ENCODE data around the gene ONECUT3. TPM values are rescaled to one million over a fixed set of nuclear protein-coding genes. Genes with fewer than 3 reads are reported as not detected.
A peak's percentile ranks its signal among the peaks of the same experiment; 100 is the strongest.

ONECUT3 gene
- total RNA-seq, 1 donor from 2014 or later = 1.0 TPM

DNA sequence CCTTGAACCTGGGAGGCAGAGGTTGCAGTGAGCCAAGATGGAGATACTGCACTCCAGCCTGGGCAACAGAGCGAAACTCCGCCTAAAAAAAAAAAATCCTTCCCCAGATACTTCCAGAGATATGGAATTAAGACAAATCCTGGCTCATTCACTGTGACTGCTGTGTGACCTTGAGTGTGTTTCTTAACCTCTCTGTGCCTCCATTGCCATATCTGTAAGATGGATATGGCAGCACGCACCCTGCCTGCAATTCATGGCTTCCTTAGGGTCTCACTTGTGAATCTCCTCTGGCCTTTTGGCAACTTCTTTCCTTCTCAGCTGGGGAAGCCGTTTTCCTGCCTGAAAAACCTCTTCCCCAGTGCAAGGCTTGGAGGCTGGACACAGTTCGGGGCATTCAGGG lies 33.8 kb upstream of the ONECUT3 start:
- H3K4me3 Mint-ChIP-seq = no peak overlapping the region
- no peak for DNase-seq (ENCODE audit: low read depth, low spot score)
- H3K9me3 Mint-ChIP-seq = peaks cover 4% of the 10 kb centered on the region
- H3K36me3 Mint-ChIP-seq (ENCODE audit: low read depth) = peaks cover 3% of the 10 kb centered on the region
- TF ChIP-seq, protein P1, sequence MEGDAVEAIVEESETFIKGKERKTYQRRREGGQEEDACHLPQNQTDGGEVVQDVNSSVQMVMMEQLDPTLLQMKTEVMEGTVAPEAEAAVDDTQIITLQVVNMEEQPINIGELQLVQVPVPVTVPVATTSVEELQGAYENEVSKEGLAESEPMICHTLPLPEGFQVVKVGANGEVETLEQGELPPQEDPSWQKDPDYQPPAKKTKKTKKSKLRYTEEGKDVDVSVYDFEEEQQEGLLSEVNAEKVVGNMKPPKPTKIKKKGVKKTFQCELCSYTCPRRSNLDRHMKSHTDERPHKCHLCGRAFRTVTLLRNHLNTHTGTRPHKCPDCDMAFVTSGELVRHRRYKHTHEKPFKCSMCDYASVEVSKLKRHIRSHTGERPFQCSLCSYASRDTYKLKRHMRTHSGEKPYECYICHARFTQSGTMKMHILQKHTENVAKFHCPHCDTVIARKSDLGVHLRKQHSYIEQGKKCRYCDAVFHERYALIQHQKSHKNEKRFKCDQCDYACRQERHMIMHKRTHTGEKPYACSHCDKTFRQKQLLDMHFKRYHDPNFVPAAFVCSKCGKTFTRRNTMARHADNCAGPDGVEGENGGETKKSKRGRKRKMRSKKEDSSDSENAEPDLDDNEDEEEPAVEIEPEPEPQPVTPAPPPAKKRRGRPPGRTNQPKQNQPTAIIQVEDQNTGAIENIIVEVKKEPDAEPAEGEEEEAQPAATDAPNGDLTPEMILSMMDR (conservative IDR thresholded peaks at IDR 0.05) = no peak
- H3K27ac Mint-ChIP-seq (ENCODE audit: unreplicated experiment) = no peak overlapping the region
- H3K4me1 Mint-ChIP-seq = peaks cover 12% of the 10 kb centered on the region
- peaks cover 64% of the 10 kb centered on the region for H3K27me3 Mint-ChIP-seq (ENCODE audit: low read depth)

DNA sequence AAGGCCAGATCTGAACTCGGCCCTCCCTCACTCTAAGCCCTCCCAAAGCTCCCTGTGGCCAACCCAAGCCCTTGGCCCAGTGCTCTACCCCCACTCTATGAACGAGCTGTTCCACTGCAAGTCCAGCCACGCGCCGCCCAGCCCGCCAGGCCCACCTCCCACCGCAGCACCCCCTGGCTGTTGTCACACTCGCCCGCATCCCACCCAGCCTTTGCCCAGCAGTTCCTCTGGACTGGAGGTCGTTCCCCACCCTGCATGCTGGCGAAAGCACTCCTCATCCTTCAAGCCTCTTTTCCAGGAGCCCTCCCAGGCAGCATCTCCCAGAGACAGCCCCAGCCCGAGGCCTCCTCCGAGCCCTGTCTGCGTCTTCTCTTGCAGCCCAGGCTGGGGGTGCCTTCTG lies 33.1 kb upstream of the ONECUT3 start:
- Mint-ChIP-seq H3K4me3 (peak overlapping the region; percentile 23), H3K36me3 (ENCODE audit: low read depth) (peaks cover 3% of the 10 kb centered on the region), H3K27me3 (ENCODE audit: low read depth) (peaks cover 62% of the 10 kb centered on the region), H3K9me3 (peaks cover 4% of the 10 kb centered on the region), H3K27ac (ENCODE audit: unreplicated experiment) (no peak overlapping the region), H3K4me1 (peaks cover 12% of the 10 kb centered on the region)
- no peak for DNase-seq (ENCODE audit: low read depth, low spot score)
- TF ChIP-seq, protein P1 (conservative IDR thresholded peaks at IDR 0.05) = no peak

DNA sequence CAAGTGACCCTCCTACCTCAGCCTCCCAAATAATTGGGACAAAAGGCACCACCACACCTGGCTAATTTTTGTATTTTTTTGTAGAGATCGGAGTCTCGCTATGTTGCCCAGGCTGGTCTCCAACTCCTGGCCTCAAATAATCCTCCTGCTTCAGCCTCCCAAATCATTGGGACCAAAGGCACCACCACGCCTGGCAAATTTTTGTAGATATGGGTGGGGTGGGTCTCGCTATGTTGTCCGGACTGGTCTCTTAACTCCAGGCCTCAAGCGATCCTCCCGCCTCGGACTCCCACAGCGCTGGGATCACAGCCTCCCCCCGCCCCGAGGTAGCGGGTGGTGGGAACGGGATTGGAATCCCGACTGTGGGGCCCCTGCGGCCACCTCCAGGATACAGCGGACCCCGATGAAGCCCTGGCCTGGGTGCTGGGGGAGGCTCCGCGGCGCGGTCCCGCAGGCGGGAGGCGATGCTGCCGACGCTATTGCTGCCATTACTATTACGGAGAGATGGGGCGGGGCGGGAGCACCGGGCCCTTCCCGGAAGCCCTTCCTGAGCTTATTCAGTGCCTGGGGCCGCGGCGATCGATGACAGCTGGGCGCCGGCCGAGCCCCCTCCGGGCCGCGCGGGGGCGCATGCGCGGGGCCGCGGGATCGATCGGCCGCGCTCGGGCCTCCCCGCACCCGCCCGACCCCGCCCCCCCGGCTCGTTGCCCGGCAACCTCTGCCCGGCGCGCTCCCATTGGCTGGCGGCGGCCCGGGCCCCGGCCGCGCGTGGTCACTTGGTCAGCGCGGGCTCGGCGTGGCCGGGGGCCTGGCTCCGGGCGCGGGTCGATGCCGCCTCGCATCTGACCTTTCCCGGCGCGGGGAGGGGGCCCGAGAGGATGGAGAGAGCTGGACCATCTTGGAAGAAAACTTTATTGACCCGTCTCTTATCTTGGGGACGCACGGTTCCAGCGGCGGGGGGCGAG lies 27.9 kb upstream of the ONECUT3 start:
- Mint-ChIP-seq H3K4me3 (peak overlapping the region; percentile 86), H3K36me3 (ENCODE audit: low read depth) (no peaks in the 10 kb centered on the region), H3K9me3 (no peaks in the 10 kb centered on the region), H3K27me3 (ENCODE audit: low read depth) (peaks cover 47% of the 10 kb centered on the region), H3K27ac (ENCODE audit: unreplicated experiment) (no peak overlapping the region), H3K4me1 (peaks cover 5% of the 10 kb centered on the region)
- TF ChIP-seq, protein P1 (conservative IDR thresholded peaks at IDR 0.05) = no peak
- DNase-seq (ENCODE audit: low read depth, low spot score) = peak; percentile 72

DNA sequence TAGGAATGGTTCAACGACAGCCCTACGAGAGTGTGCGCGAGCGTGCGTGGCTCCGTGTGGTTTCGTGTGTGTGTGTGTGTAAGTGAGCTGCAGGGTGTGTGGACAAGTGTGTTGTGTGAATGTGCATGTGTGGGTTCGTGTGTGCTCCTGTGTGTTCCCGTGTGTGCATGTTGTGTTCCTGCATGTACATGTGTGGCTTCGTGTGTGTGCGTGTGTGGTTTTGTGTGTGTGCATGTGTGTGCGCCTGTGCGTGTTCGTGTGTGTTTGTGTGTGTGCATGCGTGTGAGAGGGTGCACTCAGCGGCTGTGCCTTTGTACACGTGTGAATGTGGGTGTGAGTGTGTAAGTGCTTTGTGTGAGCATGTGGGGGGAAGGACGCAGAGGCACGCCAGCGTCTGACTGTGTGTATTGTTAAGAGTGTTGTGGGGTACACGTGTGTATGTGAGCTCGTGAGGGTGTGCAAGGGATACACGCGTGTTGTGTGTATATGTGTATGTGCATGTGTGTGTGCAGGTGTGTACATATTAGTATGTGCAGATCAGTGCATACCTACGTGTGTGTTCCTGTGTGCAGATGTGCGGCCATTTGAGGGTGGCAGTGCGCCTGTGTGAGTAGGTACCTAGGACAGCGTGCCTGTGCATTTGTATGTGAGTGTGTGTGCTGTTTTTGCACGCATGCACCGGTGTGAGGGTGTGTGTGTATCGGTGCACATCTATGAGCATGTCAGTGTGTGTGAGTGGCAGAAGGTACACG lies 24.3 kb upstream of the ONECUT3 start:
- H3K9me3 Mint-ChIP-seq = no peaks in the 10 kb centered on the region
- peaks cover 5% of the 10 kb centered on the region for H3K4me1 Mint-ChIP-seq
- peak overlapping the region; percentile 38 for H3K27ac Mint-ChIP-seq (ENCODE audit: unreplicated experiment)
- no peaks in the 10 kb centered on the region for H3K36me3 Mint-ChIP-seq (ENCODE audit: low read depth)
- TF ChIP-seq, protein P1 (conservative IDR thresholded peaks at IDR 0.05) = no peak
- DNase-seq (ENCODE audit: low read depth, low spot score) = no peak
- H3K4me3 Mint-ChIP-seq = no peak overlapping the region
- peaks cover 58% of the 10 kb centered on the region for H3K27me3 Mint-ChIP-seq (ENCODE audit: low read depth)

DNA sequence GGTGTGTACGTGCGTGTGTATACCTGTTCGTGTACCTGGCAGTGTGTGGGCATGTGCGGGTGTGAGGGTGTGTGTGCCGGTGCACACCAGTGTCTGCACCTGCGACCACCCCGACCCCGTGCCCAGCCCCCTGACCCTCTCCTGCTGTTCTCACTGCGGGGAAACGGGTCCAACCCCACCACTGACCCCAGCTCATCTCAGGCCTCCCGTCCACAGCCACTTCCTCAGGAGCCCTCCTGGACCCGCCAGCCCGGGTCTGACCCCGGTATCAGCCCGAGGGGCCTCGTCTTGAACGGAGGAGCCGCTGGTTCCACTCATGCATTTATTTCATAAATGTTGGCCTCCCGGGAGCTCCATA lies 23.8 kb upstream of the ONECUT3 start:
- H3K36me3 Mint-ChIP-seq (ENCODE audit: low read depth) = no peaks in the 10 kb centered on the region
- DNase-seq (ENCODE audit: low read depth, low spot score) = no peak
- TF ChIP-seq, protein P1 (conservative IDR thresholded peaks at IDR 0.05) = no peak
- H3K4me1 Mint-ChIP-seq = peaks cover 5% of the 10 kb centered on the region
- H3K27me3 Mint-ChIP-seq (ENCODE audit: low read depth) = peaks cover 62% of the 10 kb centered on the region
- H3K4me3 Mint-ChIP-seq = no peak overlapping the region
- H3K27ac Mint-ChIP-seq (ENCODE audit: unreplicated experiment) = no peak overlapping the region
- no peaks in the 10 kb centered on the region for H3K9me3 Mint-ChIP-seq

All from neural crest cell (in vitro differentiated cells).